HepG2 (cell line): ENCODE data around the gene COL9A2. TPM values are rescaled to one million over a fixed set of nuclear protein-coding genes. Genes with fewer than 3 reads are reported as not detected.

ENCODE experiments used
- ARNT2 ChIP-seq: sonication (generic); formaldehyde crosslinking; IDR thresholded peaks from 2 replicates; pipeline ENCODE4 v1.8.0; 2022; ENCODE audit warnings: mild to moderate bottlenecking, low read depth, missing genetic modification reagents, moderate library complexity
- CBX5 ChIP-seq: sonication (generic); formaldehyde crosslinking; IDR thresholded peaks from 2 replicates; pipeline ENCODE4 v1.4.0; 2020; ENCODE audit warnings: missing genetic modification reagents, borderline replicate concordance
- CHD2 ChIP-seq: IDR thresholded peaks from 2 replicates; pipeline ENCODE4 v1.6.1; 2011; ENCODE audit warnings: low read depth, low read length, improper control_type of control experiment
- DMAP1 ChIP-seq: IDR thresholded peaks from 2 replicates; pipeline ENCODE4 v1.6.1; 2016
- ETV5 ChIP-seq: IDR thresholded peaks from 2 replicates; pipeline ENCODE4 v1.6.1; 2018; ENCODE audit warnings: missing biosample characterization, missing genetic modification reagents, inconsistent platforms, borderline replicate concordance
- FOXJ3 ChIP-seq: sonication (generic); formaldehyde crosslinking; IDR thresholded peaks from 2 replicates; pipeline ENCODE4 v1.4.0; 2020; ENCODE audit warnings: missing genetic modification reagents, mild to moderate bottlenecking, borderline replicate concordance
- FOXM1 ChIP-seq: sonication (generic); formaldehyde crosslinking; IDR thresholded peaks from 2 replicates; pipeline ENCODE4 v1.5.0; 2020; ENCODE audit warnings: missing genetic modification reagents
- HDAC2 ChIP-seq: sonication (generic); formaldehyde crosslinking; IDR thresholded peaks from 2 replicates; pipeline ENCODE4 v1.4.0; 2020; ENCODE audit warnings: missing genetic modification reagents
- IRF2 ChIP-seq: IDR thresholded peaks from 2 replicates; pipeline ENCODE4 v1.6.1; 2018; ENCODE audit warnings: missing genetic modification reagents, missing compliant biosample characterization
- KMT2A ChIP-seq: sonication (generic); formaldehyde crosslinking; IDR thresholded peaks from 2 replicates; pipeline ENCODE4 v1.4.0; 2020; ENCODE audit warnings: missing genetic modification reagents
- NAIF1 ChIP-seq: sonication (generic); formaldehyde crosslinking; IDR thresholded peaks from 2 replicates; pipeline ENCODE4 v1.5.0; 2020; ENCODE audit warnings: mild to moderate bottlenecking, missing genetic modification reagents, borderline replicate concordance
- POLR2A ChIP-seq, 2 experiments: IDR thresholded peaks; 2 replicates each; pipeline ENCODE4 v1.6.1; 2011; ENCODE audit warnings: low read depth in 2 of 2, low read length in 2 of 2, mild to moderate bottlenecking in 1 of 2, moderate library complexity in 1 of 2; ENCODE audit not compliant: insufficient read depth in 1 of 2
- POLR2AphosphoS5 ChIP-seq: IDR thresholded peaks from 2 replicates; pipeline ENCODE4 v1.6.1; 2012; ENCODE audit warnings: low read depth, low read length
- RCOR2 ChIP-seq: IDR thresholded peaks from 2 replicates; pipeline ENCODE4 v1.6.1; 2016; ENCODE audit warnings: missing biosample characterization, missing genetic modification reagents
- SAFB2 ChIP-seq: sonication (generic); formaldehyde crosslinking; IDR thresholded peaks from 2 replicates; pipeline ENCODE4 v1.5.1; 2020; ENCODE audit warnings: missing genetic modification reagents, low read depth, mild to moderate bottlenecking, borderline replicate concordance
- SSRP1 ChIP-seq: IDR thresholded peaks from 2 replicates; pipeline ENCODE4 v1.6.1; 2016; ENCODE audit warnings: control low read depth
- TAF1 ChIP-seq: sonication (generic); formaldehyde crosslinking; IDR thresholded peaks from 2 replicates; pipeline ENCODE4 v1.4.0; 2020; ENCODE audit warnings: missing genetic modification reagents
- ZFP37 ChIP-seq: sonication (generic); formaldehyde crosslinking; IDR thresholded peaks from 2 replicates; pipeline ENCODE4 v1.4.0; 2020; ENCODE audit warnings: missing genetic modification reagents, borderline replicate concordance
- ZNF232 ChIP-seq: sonication (generic); formaldehyde crosslinking; IDR thresholded peaks from 2 replicates; pipeline ENCODE4 v1.4.0; 2020; ENCODE audit warnings: missing genetic modification reagents, borderline replicate concordance
- ZNF331 ChIP-seq: sonication (generic); formaldehyde crosslinking; IDR thresholded peaks from 2 replicates; pipeline ENCODE4 v1.4.0; 2020; ENCODE audit warnings: missing genetic modification reagents
- ZNF788 ChIP-seq: sonication (generic); formaldehyde crosslinking; IDR thresholded peaks from 2 replicates; pipeline ENCODE4 v1.5.0; 2020; ENCODE audit warnings: mild to moderate bottlenecking, missing genetic modification reagents, borderline replicate concordance
- ZSCAN25 ChIP-seq: sonication (generic); formaldehyde crosslinking; IDR thresholded peaks from 2 replicates; pipeline ENCODE4 v1.8.0; 2022; ENCODE audit warnings: mild to moderate bottlenecking, missing genetic modification reagents
- polyA plus RNA-seq, 8 experiments: library from polyadenylated mRNA; depleted of rRNA in 3 of 8; stranded (reverse) in 7 of 8; unstranded in 1 of 8; fragments of >200 nt; fragmentation: Illumina TruSeq in 4 of 8; extraction: Trizol in 4 of 8; gene quantifications; 2 replicates each; pipeline versions ENCODE4 v1.2.1 to v1.2.3, GENCODE V29; 2011 to 2016; ENCODE audit warnings: low read depth in 4 of 8, missing spikeins in 1 of 8, mixed read lengths in 1 of 8; ENCODE audit not compliant: insufficient read depth in 1 of 8
- total RNA-seq, 5 experiments: library from RNA; depleted of rRNA; stranded (reverse); fragments of >200 nt; fragmentation: Illumina TruSeq; extraction: Trizol; gene quantifications; 2 replicates each; pipeline ENCODE4 v1.2.3, GENCODE V29; 2016; ENCODE audit warnings: low read depth in 1 of 5
- TF ChIP-seq, protein P1 (sequence below): sonication (generic); formaldehyde crosslinking; IDR thresholded peaks from 2 replicates; pipeline ENCODE4 v1.5.0; 2020; ENCODE audit warnings: mild to moderate bottlenecking, missing genetic modification reagents, moderate library complexity
- TF ChIP-seq, protein P2 (sequence below): IDR thresholded peaks from 2 replicates; pipeline ENCODE4 v1.4.0; 2020; ENCODE audit warnings: mild to moderate bottlenecking, missing genetic modification reagents
- TF ChIP-seq, protein P3 (sequence below): conservative IDR thresholded peaks from 2 replicates; pipeline ENCODE4 v1.6.1; 2018; ENCODE audit warnings: missing genetic modification reagents

The COL9A2 gene
- total and polyA plus RNA-seq, 2 of the 13 experiments (the other 11 are each of a cell fraction or from before 2014, with no cell fraction given), result 20.2 to 26.9 TPM

DNA sequence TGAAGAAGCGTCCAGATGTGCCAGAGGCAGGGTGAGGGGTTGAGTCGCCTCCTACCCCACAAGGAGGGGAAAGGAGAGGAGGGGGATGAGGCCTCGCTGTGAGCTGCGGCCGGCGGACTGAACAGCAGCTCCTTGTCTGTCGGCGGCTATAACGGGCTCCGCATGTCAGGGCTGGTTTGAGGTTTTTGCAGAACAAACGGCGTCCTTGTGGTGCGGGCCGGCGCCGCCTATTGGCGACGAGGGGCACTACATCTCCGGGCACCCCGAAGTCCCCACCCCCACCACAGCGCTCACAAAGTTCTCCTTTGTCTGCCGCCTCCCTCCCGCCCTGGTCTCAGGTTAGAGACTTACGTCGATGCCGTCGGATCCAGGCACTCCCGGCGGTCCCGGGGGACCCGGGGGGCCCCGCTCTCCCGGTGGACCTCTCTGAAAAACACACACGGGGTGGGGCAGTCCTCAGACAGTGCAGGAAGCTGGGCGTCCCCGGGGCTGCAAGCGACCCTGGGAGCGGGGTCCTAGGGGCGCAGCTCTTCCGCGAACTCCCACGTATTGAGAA, 1.8 kb downstream of the COL9A2 start (continued):
- TF ChIP-seq HDAC2 (CRISPR knock-in tag) (peak; percentile 61; the same call in 1 of the 2 replicates), RCOR2 (CRISPR knock-in tag) (peak; percentile 41; the same call in 1 of the 2 replicates), FOXJ3 (CRISPR knock-in tag) (no peak), SSRP1 (no peak), CHD2 (peak; percentile 37; the same call in 1 of the 2 replicates), DMAP1 (peak; percentile 52; the same call in 1 of the 2 replicates), POLR2A (IDR thresholded peaks at IDR 0.05; ENCODE audit: insufficient read depth in 1 of 2, low read depth in 2 of 2, low read length in 2 of 2) (peak; percentile 75 to 76), ZNF232 (CRISPR knock-in tag) (peak; percentile 70; the same call in 1 of the 2 replicates), ARNT2 (CRISPR knock-in tag) (0 out of 2 replicates have a peak, but pooled peaks have one; percentile 31), FOXM1 (CRISPR knock-in tag) (no peak), TAF1 (peak; percentile 64), IRF2 (CRISPR knock-in tag) (peak; percentile 70; the same call in 1 of the 2 replicates), ETV5 (CRISPR knock-in tag) (peak; percentile 35; the same call in 1 of the 2 replicates), ZFP37 (CRISPR knock-in tag) (no peak), ZNF331 (peak; percentile 55; the same call in 1 of the 2 replicates), ZSCAN25 (CRISPR knock-in tag) (0 out of 2 replicates have a peak, but pooled peaks have one; percentile 25), NAIF1 (peak; percentile 42; the same call in 1 of the 2 replicates), KMT2A (CRISPR knock-in tag) (peak; percentile 75), CBX5 (CRISPR knock-in tag) (peak; percentile 69; the same call in 1 of the 2 replicates), SAFB2 (CRISPR knock-in tag) (no peak), ZNF788 (CRISPR knock-in tag) (peak; percentile 16; the same call in 1 of the 2 replicates), POLR2AphosphoS5 (peak; percentile 65)
- TF ChIP-seq, protein P1, sequence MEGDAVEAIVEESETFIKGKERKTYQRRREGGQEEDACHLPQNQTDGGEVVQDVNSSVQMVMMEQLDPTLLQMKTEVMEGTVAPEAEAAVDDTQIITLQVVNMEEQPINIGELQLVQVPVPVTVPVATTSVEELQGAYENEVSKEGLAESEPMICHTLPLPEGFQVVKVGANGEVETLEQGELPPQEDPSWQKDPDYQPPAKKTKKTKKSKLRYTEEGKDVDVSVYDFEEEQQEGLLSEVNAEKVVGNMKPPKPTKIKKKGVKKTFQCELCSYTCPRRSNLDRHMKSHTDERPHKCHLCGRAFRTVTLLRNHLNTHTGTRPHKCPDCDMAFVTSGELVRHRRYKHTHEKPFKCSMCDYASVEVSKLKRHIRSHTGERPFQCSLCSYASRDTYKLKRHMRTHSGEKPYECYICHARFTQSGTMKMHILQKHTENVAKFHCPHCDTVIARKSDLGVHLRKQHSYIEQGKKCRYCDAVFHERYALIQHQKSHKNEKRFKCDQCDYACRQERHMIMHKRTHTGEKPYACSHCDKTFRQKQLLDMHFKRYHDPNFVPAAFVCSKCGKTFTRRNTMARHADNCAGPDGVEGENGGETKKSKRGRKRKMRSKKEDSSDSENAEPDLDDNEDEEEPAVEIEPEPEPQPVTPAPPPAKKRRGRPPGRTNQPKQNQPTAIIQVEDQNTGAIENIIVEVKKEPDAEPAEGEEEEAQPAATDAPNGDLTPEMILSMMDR (CRISPR knock-in tag), result peak; percentile 92
- TF ChIP-seq, protein P2, sequence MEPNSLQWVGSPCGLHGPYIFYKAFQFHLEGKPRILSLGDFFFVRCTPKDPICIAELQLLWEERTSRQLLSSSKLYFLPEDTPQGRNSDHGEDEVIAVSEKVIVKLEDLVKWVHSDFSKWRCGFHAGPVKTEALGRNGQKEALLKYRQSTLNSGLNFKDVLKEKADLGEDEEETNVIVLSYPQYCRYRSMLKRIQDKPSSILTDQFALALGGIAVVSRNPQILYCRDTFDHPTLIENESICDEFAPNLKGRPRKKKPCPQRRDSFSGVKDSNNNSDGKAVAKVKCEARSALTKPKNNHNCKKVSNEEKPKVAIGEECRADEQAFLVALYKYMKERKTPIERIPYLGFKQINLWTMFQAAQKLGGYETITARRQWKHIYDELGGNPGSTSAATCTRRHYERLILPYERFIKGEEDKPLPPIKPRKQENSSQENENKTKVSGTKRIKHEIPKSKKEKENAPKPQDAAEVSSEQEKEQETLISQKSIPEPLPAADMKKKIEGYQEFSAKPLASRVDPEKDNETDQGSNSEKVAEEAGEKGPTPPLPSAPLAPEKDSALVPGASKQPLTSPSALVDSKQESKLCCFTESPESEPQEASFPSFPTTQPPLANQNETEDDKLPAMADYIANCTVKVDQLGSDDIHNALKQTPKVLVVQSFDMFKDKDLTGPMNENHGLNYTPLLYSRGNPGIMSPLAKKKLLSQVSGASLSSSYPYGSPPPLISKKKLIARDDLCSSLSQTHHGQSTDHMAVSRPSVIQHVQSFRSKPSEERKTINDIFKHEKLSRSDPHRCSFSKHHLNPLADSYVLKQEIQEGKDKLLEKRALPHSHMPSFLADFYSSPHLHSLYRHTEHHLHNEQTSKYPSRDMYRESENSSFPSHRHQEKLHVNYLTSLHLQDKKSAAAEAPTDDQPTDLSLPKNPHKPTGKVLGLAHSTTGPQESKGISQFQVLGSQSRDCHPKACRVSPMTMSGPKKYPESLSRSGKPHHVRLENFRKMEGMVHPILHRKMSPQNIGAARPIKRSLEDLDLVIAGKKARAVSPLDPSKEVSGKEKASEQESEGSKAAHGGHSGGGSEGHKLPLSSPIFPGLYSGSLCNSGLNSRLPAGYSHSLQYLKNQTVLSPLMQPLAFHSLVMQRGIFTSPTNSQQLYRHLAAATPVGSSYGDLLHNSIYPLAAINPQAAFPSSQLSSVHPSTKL (CRISPR knock-in tag), result peak; percentile 53; the same call in 1 of the 2 replicates
- TF ChIP-seq, protein P3, sequence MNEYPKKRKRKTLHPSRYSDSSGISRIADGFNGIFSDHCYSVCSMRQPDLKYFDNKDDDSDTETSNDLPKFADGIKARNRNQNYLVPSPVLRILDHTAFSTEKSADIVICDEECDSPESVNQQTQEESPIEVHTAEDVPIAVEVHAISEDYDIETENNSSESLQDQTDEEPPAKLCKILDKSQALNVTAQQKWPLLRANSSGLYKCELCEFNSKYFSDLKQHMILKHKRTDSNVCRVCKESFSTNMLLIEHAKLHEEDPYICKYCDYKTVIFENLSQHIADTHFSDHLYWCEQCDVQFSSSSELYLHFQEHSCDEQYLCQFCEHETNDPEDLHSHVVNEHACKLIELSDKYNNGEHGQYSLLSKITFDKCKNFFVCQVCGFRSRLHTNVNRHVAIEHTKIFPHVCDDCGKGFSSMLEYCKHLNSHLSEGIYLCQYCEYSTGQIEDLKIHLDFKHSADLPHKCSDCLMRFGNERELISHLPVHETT (CRISPR knock-in tag), result peak; percentile 28; the same call in 1 of the 2 replicates
